Activated CD8-positive, alpha-beta memory T cell treated with anti-CD3 and anti-CD28 coated beads for 1 hour (primary cell): ENCODE measurements around the gene DEDD2.
"Not testable (repeated sequence)": the region's sequence is repeated elsewhere in the genome, so short reads cannot be mapped to it uniquely, and the experiment has no call there.

Source experiments
- DNase-seq, 2 donors: peaks; one replicate each; pipeline ENCODE4 v3.0.0-alpha.2; 2020; ENCODE audit warnings: low read depth in 1 of 2; ENCODE audit errors: extremely low read depth in 1 of 2

The DEDD2 gene

GRCh38 chr19:42217520-42218437, at the start of gene DEDD2:
DEDD2 (minus strand) TSS chr19:42217677; CDS start chr19:42217007, 670 bp downstream.
- peak; percentile 98 to 100 for DNase-seq

- not testable (repeated sequence) for DNase-seq
Measured at GRCh38 chr19:42266928-42267603, 49.6 kb upstream of the DEDD2 start.

- DNase-seq: not testable (repeated sequence)
Measured at GRCh38 chr19:42266105-42266504, 48.6 kb upstream of the DEDD2 start.

GRCh38 chr19:42261763-42262162, 44.3 kb upstream of the DEDD2 start:
- no peak for DNase-seq

GRCh38 chr19:42257842-42258241, 40.4 kb upstream of the DEDD2 start:
- DNase-seq: not testable (repeated sequence)

- no peak for DNase-seq
Measured at GRCh38 chr19:42255766-42256745, 38.6 kb upstream of the DEDD2 start.

- peak; percentile 75 to 89 for DNase-seq
Measured at GRCh38 chr19:42254850-42255765, 37.6 kb upstream of the DEDD2 start, which contains the start of gene ERF. ERF (minus strand) TSS chr19:42255128; CDS start chr19:42254999, 129 bp downstream.

GRCh38 chr19:42254089-42254849, 36.8 kb upstream of the DEDD2 start:
- DNase-seq: peak; percentile 47 to 66

GRCh38 chr19:42253245-42254088, 36.0 kb upstream of the DEDD2 start:
- DNase-seq: peak in 1 of 2 donors; percentile 47

- no peak for DNase-seq
Measured at GRCh38 chr19:42252365-42253244, 35.1 kb upstream of the DEDD2 start.

- no peak for DNase-seq
Measured at GRCh38 chr19:42251572-42252358, 34.3 kb upstream of the DEDD2 start.

GRCh38 chr19:42250666-42251531, 33.4 kb upstream of the DEDD2 start:
- DNase-seq: no peak

GRCh38 chr19:42250183-42250665, 32.7 kb upstream of the DEDD2 start:
- no peak for DNase-seq

GRCh38 chr19:42249769-42250168, 32.3 kb upstream of the DEDD2 start:
- DNase-seq: no peak

GRCh38 chr19:42249149-42249750, 31.8 kb upstream of the DEDD2 start:
- DNase-seq: no peak
